SHP77 (cell line): ENCODE measurements around the gene PRPF40A.

ENCODE experiments used
- DNase-seq, 2 experiments: peaks; one replicate each; lab custom pipeline; 2025; lab: John Stamatoyannopoulos, UW

PRPF40A gene

GRCh38 chr2:152651834-152652233 lies 65.4 kb downstream of the PRPF40A start:
- no peak for DNase-seq

DNA sequence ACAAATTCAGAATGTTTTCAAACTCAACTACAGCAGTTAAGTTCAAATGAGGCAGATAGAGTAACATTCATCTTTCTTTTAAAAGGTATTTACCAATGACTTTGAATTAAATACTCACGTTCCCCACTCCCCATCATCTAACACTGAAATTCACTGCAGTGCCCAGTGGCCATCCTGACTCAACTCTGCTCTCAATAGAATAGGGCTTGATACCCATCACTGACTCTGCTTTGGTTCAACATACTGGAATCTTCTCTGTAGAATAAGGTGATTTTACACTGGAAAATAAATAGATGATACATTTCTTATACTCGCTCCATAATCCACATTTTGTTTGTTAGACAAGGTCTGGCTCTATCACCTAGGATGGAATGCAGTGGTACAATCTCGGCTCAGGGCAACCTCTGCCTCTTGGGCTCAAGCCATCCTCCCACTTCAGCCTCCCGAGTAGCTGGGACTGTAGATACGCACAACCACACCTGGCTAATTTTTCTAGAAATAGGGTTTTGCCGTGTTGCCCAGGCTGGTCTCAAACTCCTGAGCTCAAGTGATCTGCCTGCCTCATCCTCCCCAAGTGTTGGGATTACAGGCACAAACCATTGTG lies 66.4 kb downstream of the PRPF40A start:
- DNase-seq, result no peak

DNA sequence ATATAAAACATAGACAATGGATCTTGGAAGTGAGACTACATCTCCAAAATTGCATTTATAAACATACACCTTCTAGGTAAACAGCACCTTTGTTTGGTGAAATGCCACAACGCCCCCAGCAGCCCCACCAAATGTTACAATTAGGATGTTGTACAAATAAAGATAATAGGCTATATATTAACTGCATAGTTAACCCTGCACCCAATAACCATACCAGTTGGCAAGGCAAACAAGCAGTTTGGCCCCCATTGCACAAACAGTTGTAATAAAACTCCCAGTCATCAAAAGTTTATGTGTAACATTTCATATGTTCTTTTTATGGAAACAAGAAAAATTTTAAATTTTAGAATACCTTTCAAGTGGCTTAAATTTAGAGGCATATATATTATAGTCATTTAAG lies 67.3 kb downstream of the PRPF40A start:
- no peak for DNase-seq

DNA sequence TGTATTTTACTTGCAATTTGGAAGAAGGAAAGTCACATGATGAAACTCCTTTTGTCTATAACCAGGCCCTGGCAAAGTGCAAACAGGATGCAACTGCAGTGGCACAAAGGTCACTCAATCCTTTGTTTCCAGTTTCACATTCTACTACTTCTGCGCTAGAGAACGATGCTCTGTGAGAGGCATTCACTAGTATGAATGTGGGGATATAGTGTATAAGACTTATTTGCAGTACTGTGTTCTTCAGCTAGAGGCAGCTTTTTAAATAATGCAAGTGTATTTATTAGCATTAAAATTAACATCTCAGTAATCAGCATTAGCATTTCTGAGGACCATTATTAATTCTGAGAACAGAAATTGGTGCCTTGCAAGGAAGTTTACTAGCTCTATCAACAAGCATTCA lies 68.9 kb downstream of the PRPF40A start:
- DNase-seq, result no peak

DNA sequence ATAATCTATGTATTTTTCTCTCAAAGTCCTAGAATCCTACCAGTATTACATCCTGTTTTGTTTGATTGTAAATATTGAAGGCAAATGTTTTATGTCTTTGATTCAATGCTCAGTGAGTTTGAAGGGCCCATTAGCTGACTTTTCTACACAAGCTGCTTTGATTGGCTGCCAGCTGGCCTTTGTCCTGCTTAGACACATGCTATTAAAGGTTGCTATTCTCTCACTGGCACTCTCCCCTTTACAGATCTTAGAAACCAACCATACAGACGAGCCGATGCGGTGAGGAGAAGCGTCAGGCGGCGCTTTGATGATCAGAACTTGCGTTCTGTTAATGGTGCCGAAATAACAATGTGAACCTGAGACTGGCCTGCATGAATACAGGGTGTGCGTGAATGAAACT lies 69.7 kb downstream of the PRPF40A start:
- no peak for DNase-seq

DNA sequence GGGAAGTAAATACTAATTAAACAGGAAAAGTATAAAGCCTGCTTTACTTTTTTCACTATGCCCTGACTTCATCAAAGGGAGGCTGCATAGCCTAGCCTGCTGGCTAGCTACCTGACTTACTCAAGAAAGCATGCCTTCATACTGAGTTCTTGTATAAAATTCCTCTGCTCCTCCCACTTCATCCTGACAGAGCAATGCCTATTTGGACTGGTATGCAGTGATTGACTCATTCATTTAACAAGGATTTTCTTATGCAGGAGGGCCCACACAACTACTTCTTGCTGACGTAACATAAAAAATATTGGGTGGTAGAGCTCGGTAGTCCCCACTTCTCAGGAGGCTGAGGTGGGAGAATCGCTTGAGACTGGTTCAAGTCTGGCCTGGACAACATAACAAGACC lies 70.5 kb downstream of the PRPF40A start:
- no peak for DNase-seq

GRCh38 chr2:152646264-152646663 lies 71.0 kb downstream of the PRPF40A start:
- no peak for DNase-seq

DNA sequence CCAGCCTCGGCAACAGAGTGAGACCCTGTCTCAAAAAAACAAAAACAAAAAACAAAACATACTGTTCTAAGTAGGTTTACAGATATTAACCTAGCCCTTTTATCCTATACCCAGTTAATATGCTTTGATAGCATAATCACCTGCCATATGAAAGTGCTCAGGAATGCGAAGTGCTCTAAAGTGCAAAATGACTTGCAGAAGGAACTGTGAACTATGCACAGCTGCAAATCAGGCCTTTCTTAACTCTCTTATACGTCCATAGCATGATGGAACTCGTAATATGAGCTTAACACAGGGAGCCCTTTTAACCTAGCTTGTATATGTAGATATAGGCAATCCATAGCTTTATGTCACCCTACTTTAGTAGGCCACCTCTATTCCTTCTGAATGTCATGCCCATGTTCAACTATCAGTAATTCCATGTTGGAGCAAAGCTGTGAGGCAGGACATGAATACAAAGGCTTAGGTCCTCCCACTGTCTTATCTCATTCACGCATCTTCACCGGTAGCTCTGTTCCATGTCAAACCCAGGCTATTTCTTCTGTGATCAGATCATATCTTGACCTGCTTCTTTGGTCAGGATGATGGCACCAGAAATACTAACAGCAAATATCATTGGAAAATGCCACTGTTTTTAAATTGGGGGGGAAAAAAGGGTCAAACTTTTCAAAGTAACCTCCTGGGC lies 72.9 kb downstream of the PRPF40A start:
- no peak for DNase-seq

DNA sequence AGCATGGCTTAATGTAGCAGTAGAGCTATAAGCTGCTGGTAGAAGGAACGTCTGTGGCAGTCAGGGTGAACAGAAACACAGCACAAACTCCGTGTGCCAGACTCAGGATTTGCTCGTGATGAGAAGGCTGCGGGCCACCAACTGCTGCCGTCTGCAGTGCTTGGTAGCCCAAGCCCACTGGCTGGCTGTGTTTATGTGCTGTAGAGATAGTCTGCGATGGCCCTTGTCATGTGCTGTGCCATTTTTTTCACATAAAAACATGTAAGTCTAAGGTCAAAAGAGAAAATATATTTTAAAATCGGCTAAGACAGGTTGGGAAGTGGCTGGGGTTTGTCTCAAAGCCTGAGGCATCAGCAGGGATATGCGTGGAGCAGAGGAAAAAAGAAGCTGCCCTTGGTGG lies 78.7 kb downstream of the PRPF40A start:
- DNase-seq, result no peak

- DNase-seq, result no peak
Observed at GRCh38 chr2:152638056-152638455, 79.2 kb downstream of the PRPF40A start.

GRCh38 chr2:152637251-152637650 lies 80.0 kb downstream of the PRPF40A start:
- DNase-seq, result no peak

GRCh38 chr2:152635635-152636298 lies 81.5 kb downstream of the PRPF40A start:
- peak in 1 of 2 experiments; percentile 14 for DNase-seq

DNA sequence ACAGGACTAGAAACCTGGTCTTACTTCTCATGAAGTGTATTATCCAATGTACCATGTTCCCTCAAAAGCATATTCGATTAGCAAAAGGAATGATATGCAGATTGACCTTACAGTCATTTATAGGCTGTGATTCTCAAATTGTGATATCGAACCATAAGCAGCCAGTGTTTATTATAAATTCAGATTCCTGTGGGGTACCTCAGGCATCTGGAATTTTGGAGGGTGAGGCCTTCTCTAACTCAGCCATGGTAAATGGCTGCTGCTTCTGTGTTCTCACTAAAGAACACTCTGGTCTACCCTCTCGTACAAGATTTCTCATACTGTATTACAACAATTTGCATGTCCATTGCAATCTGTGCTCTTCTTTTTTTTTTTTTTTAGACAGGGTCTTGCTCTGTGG lies 84.5 kb downstream of the PRPF40A start:
- no peak for DNase-seq

GRCh38 chr2:152630466-152630865 lies 86.8 kb downstream of the PRPF40A start:
- DNase-seq, result no peak

DNA sequence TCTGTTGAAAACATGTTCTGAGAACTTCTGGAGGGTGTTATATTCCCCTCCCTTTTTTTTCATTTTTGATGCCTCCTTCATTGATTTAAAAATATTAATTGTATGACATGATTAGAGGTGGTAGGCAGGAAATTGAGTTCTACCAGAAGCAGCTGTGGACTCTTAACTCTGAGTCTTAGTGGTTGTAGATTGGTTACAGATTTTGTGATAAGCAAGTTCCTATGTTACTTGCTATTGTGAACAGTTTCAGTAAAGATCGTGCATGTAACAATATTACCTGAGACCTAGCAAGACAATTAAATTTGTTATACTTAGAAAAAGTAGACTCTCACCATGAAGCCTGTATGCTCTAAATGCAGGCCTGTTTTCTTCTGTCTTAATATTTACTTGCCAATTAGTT lies 88.1 kb downstream of the PRPF40A start:
- DNase-seq, result no peak

GRCh38 chr2:152627351-152627957 lies 89.8 kb downstream of the PRPF40A start:
- no peak for DNase-seq

DNA sequence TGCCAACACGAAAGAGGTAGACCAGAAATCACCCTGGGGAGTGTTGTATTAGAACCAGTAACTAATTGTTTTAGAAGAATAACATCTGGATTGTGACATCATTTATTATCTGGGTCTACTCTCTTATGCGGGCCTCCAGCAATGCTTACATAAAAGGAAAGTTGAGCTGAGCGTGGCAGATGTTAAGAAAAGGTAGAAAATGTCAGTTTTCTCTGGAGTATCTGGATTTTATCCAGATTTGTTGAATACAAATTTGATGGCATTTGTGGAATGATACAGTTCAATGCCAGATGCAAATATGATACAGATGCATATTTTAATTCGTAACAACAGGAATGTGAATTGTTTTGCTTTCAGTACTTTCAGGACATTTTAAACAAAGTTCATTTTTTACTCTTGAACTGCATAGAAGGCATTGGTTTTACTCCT lies 90.3 kb downstream of the PRPF40A start:
- no peak for DNase-seq

DNA sequence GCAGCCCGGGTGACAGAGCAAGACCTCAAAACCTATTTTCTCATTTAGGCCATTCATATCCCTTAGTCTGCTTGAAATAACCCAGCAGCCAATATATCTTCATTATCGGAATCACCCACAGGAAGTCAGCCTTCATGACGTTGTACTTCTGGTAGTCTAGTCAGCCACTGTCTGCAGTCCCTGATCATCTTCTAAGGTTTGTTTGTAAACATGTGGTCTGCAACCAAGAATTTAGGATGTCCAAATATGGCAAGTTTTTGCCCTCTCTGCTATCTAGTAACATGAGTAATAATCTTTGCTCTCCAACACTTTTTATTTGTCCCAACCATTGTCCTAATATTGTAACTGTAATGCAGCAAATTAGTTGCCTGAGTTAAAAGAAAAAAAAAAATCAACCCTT lies 92.5 kb downstream of the PRPF40A start:
- DNase-seq, result no peak

- no peak for DNase-seq
Observed at GRCh38 chr2:152623775-152624174, 93.5 kb downstream of the PRPF40A start.

DNA sequence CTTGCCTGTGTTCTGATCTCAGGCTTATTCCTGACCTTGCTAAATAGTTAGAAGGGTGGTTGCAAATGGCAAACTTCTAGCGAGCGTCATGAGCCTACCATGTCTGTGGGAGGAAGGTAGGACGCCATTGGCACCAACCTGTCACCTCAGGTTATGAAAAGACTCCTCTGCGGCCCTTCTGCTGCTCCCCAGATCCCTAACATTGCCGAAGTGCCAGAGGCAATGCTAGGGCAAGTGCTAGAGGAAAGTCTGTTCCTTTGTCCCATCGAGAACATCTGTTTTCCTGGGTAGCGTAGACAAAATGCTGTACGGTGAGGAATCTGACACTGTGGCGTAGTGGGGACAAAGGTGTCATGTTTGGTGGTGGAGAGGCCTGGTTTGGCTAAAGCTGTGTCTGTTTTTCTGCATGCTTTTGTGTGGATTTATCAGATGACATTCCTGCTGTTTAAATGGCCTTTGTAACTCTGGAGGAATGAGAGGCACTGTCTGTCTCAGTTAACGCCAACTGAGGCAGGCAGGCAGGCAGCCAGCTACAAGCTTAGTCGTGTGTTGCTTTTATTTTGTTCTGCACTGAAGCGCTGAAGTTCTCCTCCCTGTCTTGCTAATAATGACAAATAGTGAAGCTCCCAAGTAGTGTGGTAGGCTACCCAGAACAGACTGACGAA lies 94.1 kb downstream of the PRPF40A start:
- DNase-seq, result no peak

DNA sequence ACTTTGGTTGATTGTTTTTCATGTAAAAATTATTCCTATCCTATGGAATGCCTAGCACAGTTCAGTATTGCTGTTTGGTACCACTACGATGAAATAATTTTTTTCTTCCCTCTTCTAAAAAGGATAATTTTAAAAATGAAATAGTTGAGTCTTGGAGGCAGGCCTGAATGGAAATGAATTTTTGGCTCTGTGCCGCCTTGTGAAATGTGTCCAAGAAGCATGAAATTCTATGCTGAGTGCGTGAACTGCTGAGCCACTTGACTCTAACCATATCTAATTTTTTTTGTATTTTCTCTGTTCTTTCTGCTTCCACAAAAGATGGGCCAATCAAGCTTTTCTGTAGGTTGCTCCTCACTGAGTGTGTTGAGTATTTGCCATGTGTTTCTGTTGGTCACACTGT lies 95.0 kb downstream of the PRPF40A start:
- no peak for DNase-seq

- DNase-seq, result no peak
Observed at GRCh38 chr2:152620985-152621384, 96.3 kb downstream of the PRPF40A start.

- no peak for DNase-seq
Observed at GRCh38 chr2:152620208-152620607, 97.1 kb downstream of the PRPF40A start.
